Suprapubic skin (tissue), 4 donors: Measurements from ENCODE around the gene IKBIP.

Experiments used
- EP300 ChIP-seq: sonication (generic); formaldehyde crosslinking; IDR thresholded peaks from one replicate; pipeline ENCODE4 v1.6.1; 2017; ENCODE audit warnings: antibody characterized with exemption
- POLR2A ChIP-seq, 2 donors: fragments of 450-650 bp; IDR thresholded peaks; one replicate each; pipeline ENCODE4 v1.6.1; 2017; ENCODE audit warnings: antibody characterized with exemption in 2 of 2, mild to moderate bottlenecking in 2 of 2, moderate library complexity in 2 of 2
- POLR2AphosphoS5 ChIP-seq, 3 donors: sonication (generic); formaldehyde crosslinking; IDR thresholded peaks; one replicate each; pipeline ENCODE4 v1.6.1; 2017; ENCODE audit warnings: antibody characterized with exemption in 3 of 3
- TF ChIP-seq, protein P1 (sequence below), 2 donors: fragments of 200-600 bp in 1 of 2; fragments of 450-650 bp in 1 of 2; sonication (generic) in 1 of 2; IDR thresholded peaks; one replicate each; pipeline ENCODE4 v1.5.1; 2016 to 2019; ENCODE audit warnings: antibody characterized with exemption in 2 of 2, mild to moderate bottlenecking in 1 of 2, moderate library complexity in 1 of 2

- TF ChIP-seq POLR2A (IDR thresholded peaks at IDR 0.05) = no peak
- TF ChIP-seq, protein P1, sequence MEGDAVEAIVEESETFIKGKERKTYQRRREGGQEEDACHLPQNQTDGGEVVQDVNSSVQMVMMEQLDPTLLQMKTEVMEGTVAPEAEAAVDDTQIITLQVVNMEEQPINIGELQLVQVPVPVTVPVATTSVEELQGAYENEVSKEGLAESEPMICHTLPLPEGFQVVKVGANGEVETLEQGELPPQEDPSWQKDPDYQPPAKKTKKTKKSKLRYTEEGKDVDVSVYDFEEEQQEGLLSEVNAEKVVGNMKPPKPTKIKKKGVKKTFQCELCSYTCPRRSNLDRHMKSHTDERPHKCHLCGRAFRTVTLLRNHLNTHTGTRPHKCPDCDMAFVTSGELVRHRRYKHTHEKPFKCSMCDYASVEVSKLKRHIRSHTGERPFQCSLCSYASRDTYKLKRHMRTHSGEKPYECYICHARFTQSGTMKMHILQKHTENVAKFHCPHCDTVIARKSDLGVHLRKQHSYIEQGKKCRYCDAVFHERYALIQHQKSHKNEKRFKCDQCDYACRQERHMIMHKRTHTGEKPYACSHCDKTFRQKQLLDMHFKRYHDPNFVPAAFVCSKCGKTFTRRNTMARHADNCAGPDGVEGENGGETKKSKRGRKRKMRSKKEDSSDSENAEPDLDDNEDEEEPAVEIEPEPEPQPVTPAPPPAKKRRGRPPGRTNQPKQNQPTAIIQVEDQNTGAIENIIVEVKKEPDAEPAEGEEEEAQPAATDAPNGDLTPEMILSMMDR (IDR thresholded peaks at IDR 0.05) = no peak
- no peak for TF ChIP-seq POLR2AphosphoS5 (IDR thresholded peaks at IDR 0.05)
- TF ChIP-seq EP300 = no peak
Observed at GRCh38 chr12:98639491-98639890, 5.1 kb downstream of the IKBIP start.
